KOPT-K1 (cell line): ENCODE data around the gene CHSY1.

Experiments used
- H3K27ac ChIP-seq: fragments of 200-600 bp; sonication (generic); 2 replicates; pipeline ENCODE4 v1.5.1; 2016; ENCODE audit warnings: antibody characterized with exemption, mild to moderate bottlenecking, low read depth, low read length; ENCODE audit not compliant: poor library complexity, severe bottlenecking
- H3K36me3 ChIP-seq: fragments of 200-600 bp; sonication (generic); 2 replicates; pipeline ENCODE4 v1.5.1; 2017; ENCODE audit warnings: antibody characterized with exemption, mild to moderate bottlenecking, low read length, moderate library complexity; ENCODE audit not compliant: insufficient read depth
- H3K9me3 ChIP-seq: fragments of 200-600 bp; sonication (generic); 2 replicates; pipeline ENCODE4 v1.5.1; 2017; ENCODE audit warnings: antibody characterized with exemption, low read length, mild to moderate bottlenecking; ENCODE audit not compliant: insufficient read depth, poor library complexity, severe bottlenecking

The CHSY1 gene

DNA sequence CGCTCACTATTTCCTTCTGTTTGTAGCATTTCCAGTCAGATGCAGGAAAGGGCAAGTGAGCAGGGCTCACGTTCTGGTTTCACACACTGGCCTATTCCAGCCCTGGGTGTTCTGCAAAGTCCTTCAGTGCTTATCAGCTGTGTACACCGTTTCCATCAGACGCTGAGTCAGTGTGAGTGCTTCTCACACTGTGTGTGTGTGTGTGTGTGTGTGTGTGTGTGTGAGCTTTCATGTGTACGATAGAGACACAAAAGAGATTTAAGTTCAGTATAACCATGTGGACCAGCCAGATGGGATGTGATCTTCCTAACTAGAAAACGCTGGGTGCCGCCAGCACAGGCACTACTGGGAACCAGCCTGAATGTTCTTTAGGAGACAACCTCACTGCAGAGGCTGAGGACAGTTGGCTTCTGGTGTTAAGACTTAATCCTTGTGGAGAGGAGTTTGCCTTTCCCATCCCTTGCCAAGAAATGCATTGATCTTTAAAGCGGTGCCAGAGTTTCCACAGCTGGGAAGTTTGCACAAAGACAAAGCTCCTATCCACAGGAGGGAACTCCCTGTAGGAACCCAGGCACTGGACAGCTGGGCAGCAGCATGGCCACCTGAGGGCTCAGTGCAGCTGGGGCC, 3.9 kb upstream of the CHSY1 start:
- Histone ChIP-seq H3K36me3 (no peaks in the 10 kb centered on the region), H3K9me3 (no peaks in the 10 kb centered on the region), H3K27ac (peak overlapping the region; percentile 43)

DNA sequence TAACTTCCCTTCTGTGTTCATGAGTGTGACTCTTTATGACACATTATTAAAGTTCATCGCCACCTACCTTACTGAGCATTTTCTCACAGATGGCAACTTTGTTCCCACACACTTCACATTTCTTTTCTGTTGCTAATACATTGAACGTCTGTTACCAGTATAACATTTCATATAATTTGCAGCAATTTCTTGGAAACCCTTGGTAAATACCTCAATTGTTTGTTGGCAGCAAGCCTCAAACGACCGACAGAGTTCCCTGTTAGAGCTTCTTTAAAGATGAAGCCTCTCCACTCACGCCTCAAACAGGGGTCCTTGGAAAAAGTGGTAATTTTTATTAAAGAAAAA, 3.2 kb upstream of the CHSY1 start:
- no peaks in the 10 kb centered on the region for H3K9me3 ChIP-seq

DNA sequence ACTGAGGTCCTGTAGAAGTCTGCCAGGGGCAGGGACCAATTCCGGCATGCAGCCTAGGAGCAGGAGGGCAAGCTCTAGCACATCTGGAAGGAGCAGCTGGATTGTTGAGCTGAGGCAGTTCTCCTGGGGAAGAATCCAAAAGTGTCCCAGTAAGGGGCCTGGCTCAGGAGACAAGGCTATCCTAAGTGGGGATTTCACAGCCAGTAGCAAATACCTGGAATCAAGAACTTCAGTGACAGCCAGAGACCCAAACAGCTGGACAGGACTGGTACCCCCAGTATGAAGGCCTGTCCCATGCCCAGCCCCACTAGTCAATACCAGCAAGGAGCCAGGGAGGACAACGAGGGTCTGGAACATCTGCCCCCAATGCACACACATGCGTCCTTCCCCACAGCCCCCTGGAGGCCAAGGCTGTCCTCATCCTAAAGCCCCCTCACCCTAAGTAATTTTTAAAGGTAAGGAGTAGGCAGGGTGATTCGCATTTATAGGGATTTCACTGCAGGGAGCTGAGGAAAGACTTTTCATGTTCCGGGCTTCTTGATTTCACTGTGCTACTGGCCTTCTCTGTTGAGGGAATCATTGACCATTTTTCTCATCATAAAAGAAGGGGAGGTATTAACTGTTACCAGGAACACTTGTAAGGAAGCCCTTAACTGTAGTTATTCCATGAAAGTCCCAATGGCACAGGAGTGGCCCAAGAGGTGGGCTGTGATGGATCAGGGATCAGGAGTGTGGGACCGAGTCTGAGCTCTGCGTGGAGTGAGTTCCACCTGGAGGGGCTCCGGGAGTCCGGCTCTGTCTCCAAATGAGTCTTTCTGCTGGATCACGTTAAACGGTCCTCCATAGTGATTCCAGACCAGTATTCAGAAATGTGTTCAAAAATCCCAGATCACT, 2.6 kb upstream of the CHSY1 start:
- H3K27ac ChIP-seq: peak overlapping the region; percentile 19

More for the DNA sequence above, 3.2 kb upstream of the CHSY1 start:
- H3K36me3 ChIP-seq: no peaks in the 10 kb centered on the region
- peak overlapping the region; percentile 19 for H3K27ac ChIP-seq

DNA sequence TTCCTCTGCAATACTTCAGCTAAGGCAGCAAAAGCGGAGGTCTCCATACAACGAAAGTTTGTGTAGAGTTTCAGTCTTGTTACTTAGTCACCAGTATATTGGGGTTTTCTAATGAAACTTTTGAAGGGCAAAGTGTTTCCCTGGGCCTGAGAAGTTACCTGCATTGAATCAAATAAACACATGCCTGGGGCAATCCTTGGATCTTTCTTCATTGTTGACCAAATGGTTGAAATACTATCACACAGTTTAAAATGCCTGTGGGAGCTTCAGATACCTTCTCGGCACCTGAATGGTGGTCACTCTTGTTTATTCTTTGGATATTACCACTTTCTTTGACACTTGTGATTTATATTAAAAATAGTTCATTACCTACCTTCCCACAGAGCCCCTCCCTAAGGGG, 988 bp upstream of the CHSY1 start:
- Histone ChIP-seq H3K9me3 (no peaks in the 10 kb centered on the region), H3K27ac (peak overlapping the region; percentile 67)

More for the DNA sequence above, 2.6 kb upstream of the CHSY1 start:
- no peaks in the 10 kb centered on the region for H3K36me3 ChIP-seq
- no peaks in the 10 kb centered on the region for H3K9me3 ChIP-seq

DNA sequence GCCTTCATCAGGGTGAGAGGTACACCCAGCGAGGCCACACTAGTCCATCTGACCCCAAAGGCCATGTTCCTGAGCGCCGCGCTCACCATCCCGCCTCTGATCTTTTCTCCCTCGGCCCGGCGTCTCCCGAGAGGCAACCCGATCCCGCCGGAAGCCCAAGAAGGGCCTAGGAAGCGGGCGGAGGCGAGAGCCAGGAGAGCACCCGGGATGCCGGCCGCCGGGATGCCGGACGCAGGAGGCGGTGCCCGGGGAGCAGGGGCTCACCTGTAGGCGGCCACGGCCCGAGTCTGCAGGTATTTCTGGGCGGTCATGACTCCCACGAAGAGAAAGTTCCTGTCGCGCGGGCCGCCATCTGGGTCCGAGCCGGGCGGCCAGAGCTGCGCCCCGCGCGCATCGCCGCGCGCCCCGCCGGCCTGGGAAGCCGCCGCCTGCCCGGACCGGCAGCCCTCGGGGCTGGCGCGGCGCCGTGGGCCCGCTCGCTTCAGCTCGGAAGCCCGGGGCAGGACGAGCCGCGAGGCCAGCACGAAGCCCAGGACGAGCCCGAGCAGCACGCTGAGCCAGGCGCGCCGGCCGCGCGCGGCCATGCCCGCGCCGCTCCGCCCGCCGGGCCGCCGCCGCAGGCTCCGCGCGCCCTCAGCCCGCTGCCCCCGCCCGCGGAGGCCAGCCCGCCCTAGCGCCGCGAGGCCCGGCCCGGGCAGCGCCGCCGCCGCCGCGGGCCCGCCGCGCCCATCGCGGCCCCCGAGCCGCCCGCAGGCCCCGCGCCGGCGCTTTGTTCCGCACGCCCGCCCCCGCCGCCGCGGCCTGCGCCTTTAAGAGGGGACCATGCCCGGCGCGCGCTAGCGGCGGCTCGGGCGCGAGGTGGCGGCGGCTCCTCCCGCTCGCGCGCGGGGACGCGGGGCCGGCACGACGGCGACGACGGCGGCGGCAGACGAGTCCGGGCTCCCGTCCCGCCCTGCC, 697 bp downstream of the CHSY1 start:
- H3K27ac ChIP-seq: peak overlapping the region; percentile 67
- no peaks in the 10 kb centered on the region for H3K9me3 ChIP-seq
- H3K36me3 ChIP-seq: peaks cover 12% of the 10 kb centered on the region; the same call in 1 of the 2 replicates

More for the DNA sequence above, 988 bp upstream of the CHSY1 start:
- peaks cover 5% of the 10 kb centered on the region; the same call in 1 of the 2 replicates for H3K36me3 ChIP-seq

DNA sequence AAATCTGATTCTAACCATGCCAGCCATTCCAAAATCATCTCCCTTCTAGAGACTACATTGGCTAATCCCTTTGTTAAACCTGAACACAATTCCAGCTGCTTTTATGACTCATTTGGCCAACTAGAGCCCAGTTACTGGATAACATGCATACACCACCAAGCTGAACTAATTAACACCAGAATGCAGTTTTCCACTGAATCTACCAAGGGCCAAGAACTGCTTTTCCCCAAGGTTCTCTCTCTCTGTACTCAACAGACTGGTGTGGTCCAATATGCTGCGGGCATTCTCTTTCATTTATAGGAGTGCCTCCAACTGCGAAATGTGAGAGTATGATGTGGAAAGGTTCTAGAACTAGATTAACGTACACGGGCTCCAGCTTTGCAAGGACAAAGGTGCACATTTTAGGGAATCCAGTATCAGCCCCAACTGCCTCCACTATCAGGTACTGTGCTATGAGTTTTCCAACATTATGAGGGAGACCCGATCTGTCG, 1.5 kb downstream of the CHSY1 start:
- peak overlapping the region; percentile 61 for H3K27ac ChIP-seq
- H3K9me3 ChIP-seq: no peaks in the 10 kb centered on the region
- peaks cover 12% of the 10 kb centered on the region; the same call in 1 of the 2 replicates for H3K36me3 ChIP-seq

DNA sequence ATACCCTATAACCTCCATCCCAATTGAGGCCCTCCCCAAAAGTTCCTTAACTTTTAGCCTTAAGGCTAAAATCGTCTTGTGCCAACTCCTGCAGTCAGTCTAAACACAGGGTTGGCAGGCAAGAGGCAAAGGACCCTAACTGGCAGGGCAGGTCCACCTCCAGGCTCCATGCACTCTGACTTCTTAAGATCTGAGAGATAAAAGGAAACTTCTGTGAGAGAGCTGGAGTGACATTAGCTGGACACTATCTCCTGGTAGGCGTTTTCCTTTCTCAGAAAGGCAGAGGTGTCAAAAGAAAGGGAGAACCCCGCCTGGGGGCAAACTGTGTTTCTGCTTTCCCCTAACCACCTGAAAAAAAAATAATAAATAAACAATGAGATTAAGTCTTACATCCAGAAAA, 3.6 kb downstream of the CHSY1 start:
- H3K9me3 ChIP-seq: no peaks in the 10 kb centered on the region
- H3K27ac ChIP-seq: peak overlapping the region; percentile 4
- peaks cover 12% of the 10 kb centered on the region; the same call in 1 of the 2 replicates for H3K36me3 ChIP-seq

DNA sequence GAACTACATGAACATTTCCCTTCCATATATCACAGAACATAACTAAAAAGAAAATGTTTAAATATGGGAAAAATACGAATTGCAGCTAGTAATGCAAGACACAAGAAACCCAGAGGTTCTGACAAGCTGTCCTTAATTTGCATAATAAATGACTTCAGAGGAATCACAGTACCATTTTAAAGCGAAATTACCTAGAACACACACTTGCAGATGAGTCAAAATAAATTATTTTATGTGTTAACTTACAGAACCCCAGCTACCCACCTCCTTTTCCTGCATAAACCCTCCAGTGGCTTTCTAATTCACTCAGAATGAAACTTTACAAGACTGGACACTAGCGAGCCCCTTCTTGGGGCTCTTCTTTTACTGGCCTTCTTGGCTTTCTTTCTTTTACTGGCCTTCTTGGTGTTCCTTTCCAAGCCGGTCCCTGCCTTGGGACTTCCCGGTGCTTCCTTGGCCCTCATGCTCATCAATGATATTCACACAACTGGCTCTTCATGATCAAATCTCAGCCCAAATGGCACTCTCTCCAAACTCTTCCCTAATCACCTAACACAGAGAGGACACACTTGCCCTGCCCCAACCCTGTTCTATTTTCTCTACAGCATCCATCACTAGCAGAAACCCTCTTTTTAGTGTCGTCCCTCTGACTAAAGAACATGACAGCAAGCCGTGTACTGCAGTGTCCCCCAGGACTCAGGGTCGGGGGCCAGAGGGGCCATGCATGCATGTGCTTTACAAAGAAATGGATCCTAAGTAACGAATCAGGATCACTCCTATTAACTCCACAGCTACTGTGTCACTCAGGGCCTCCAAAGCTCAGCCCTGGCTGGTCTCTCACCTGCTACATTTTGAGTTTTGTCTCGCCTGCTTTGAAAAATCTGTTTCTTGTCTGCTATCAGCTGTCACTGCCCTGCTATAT, 4.8 kb downstream of the CHSY1 start:
- Histone ChIP-seq H3K9me3 (no peaks in the 10 kb centered on the region), H3K27ac (peak overlapping the region; percentile 4), H3K36me3 (peaks cover 12% of the 10 kb centered on the region; the same call in 1 of the 2 replicates)

DNA sequence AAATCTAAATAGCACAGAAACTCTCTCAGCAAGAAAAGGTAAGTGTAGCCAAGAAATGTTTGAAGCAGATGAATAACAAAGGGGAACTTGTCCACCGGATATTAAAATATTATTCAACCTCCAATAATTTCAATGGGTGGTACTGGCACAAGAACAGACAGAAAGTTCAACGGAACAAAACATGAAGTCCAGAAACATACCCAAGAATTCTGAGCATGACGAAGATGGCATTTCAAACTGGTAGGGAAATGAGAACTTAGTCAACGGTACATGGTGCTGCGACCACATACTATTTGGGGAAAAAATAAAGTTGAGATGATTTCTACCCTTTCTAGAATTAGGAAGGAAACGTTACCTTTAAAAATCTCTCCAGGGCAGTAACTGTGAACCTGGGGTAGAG, 5.5 kb downstream of the CHSY1 start:
- Histone ChIP-seq H3K27ac (peak overlapping the region; percentile 88), H3K36me3 (peaks cover 12% of the 10 kb centered on the region; the same call in 1 of the 2 replicates), H3K9me3 (no peaks in the 10 kb centered on the region)

DNA sequence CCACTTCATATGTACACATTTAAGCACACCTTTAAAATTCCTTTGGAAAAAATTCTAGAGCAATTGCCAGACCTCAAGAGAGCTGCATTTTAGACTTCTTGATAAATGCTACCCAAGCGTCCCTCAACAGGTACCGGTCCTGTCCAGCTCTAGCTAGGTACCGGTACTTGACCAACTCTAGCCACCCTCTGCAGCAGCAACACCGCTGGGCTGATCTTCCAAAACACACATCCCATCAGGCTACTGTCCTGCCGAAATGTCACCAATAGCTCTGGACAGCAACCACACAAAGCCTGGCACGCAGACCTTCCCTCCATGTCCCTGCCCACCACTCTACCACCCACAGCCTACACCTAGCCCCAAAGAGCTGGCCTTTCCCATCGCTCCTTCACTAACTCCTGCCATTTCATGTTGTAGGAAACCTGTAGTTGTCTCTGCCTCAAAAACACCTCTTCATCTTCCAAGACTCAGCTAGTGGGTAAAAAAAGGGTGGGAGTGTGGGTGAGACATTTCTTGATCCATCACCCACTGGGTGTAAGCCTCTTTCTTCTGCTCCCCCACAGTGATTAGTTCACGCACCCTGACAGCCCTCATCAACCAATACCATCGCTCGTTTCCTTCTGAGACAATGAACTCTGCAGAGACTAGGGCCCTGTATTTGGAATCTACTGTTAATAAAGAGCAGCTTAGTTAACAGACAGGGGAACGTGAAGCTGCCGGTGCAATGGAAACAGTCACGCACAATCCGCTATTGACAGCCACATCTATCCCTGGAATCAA, 6.8 kb downstream of the CHSY1 start:
- H3K27ac ChIP-seq: peak overlapping the region; percentile 88
- H3K36me3 ChIP-seq: peaks cover 12% of the 10 kb centered on the region; the same call in 1 of the 2 replicates
- no peaks in the 10 kb centered on the region for H3K9me3 ChIP-seq

DNA sequence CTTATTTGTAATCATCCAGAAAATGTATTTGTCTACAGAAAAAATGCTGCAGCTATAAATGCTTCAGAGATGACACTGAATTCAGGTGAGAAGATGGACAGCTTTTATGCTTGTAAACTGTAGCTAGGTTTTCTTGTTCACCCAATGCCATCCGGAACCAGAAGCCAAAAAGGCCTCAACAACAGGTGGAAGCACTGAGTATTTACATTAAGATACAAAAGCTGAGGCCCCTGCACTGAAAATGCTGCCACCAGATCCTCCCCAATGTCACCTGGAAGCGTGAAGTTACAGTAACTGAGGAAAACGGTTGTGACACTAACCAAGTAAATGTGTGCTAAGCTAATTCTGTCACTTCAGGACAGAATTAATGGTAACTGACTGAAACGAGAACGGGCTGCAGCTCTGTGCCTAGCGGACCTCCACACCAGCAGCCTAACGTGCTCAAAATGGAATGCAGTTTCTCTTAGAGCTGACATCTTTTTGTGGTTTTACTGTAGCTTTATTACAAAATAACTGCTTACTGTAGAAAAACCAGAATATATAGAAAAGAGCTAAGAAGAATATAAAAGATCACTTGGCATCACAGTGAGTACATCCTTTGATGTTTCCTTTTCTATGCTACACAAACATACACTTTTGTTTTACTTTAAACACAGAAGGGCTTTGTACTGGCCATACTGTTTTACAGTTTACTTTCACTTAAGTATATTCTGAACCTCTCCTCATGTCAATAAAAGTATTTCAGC, 7.6 kb downstream of the CHSY1 start:
- Histone ChIP-seq H3K36me3 (peaks cover 12% of the 10 kb centered on the region; the same call in 1 of the 2 replicates), H3K9me3 (no peaks in the 10 kb centered on the region), H3K27ac (peak overlapping the region; percentile 88)

DNA sequence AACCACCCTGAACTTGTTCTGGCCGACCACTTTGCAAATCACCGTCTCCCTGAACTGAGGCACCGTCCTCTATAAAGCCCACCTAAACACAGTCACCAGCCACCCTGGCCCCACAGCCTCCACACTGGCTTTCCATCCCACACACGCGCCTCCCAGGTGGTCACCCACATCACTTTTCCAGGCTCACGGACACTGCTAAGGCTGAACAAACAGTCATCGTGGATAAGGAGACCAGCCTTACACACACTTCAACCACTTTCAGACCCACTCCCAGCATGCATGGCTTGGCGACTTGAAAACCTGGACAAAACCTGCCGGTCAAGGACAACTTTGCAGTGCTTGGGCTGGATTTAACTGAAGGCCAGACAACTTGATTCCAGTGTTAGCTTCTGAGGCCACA, 8.4 kb downstream of the CHSY1 start:
- peaks cover 12% of the 10 kb centered on the region; the same call in 1 of the 2 replicates for H3K36me3 ChIP-seq
- no peaks in the 10 kb centered on the region for H3K9me3 ChIP-seq
- H3K27ac ChIP-seq: peak overlapping the region; percentile 88

DNA sequence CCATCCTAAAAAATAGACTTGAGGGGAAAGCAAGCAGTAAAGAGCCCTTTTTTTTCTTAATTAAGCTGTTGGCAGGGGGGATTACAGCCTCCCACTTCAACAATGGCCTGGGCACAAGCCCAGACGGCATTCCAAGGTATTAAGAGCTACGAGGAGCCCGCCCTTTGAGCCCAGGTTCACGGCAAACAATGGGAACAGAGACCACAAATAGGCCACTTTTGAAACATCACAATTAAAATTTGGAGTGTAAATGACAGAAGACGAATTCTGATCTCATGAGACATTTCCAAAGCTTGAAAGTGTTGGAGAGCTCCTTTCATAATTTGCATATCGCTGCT, 8.9 kb downstream of the CHSY1 start:
- H3K36me3 ChIP-seq: peaks cover 8% of the 10 kb centered on the region; the same call in 1 of the 2 replicates
- no peaks in the 10 kb centered on the region for H3K9me3 ChIP-seq
- H3K27ac ChIP-seq: peak overlapping the region; percentile 88
